Keratinocyte (primary cell): ENCODE data around the gene VAV2. TPM values are rescaled to one million over a fixed set of nuclear protein-coding genes. Genes with fewer than 3 reads are reported as not detected.

Source experiments
- DNase-seq: peaks from one replicate; pipeline ENCODE4 v3.0.0-alpha.2; 2011; ENCODE audit warnings: low read depth, missing footprints, low spot score
- FAIRE-seq: peaks from 2 replicates; lab custom pipeline; 2011; peaks lifted over from hg19 to GRCh38; lab: Jason Lieb, UNC
- H2AFZ ChIP-seq: 2 replicates; pipeline ENCODE4 v1.6.0; 2012; ENCODE audit warnings: low read length, control low read depth, inconsistent platforms; ENCODE audit not compliant: control insufficient read depth
- H3K27ac ChIP-seq: 2 replicates; pipeline ENCODE4 v1.5.1; 2011; ENCODE audit warnings: low read length; ENCODE audit not compliant: control insufficient read depth, insufficient read depth
- H3K27me3 ChIP-seq: 3 replicates; pipeline ENCODE4 v1.6.0; 2011; ENCODE audit warnings: low read length; ENCODE audit not compliant: control insufficient read depth, insufficient read depth; ENCODE audit errors: extremely low read depth
- H3K36me3 ChIP-seq, 2 experiments: 2 replicates in 1 of 2; 3 replicates in 1 of 2; pipeline ENCODE4 v1.5.1; 2011; ENCODE audit warnings: low read length in 2 of 2, mild to moderate bottlenecking in 1 of 2; ENCODE audit not compliant: control insufficient read depth in 2 of 2, insufficient read depth in 2 of 2; ENCODE audit errors: extremely low read depth in 1 of 2
- H3K4me1 ChIP-seq: 3 replicates; pipeline ENCODE4 v1.5.1; 2011; ENCODE audit warnings: low read length; ENCODE audit not compliant: control insufficient read depth, insufficient read depth; ENCODE audit errors: extremely low read depth
- H3K4me2 ChIP-seq: 3 replicates; pipeline ENCODE4 v1.6.0; 2011; ENCODE audit warnings: low read depth, low read length; ENCODE audit not compliant: control insufficient read depth, insufficient read depth; ENCODE audit errors: extremely low read depth
- H3K4me3 ChIP-seq, 3 experiments: fragments of 200-600 bp in 1 of 3; sonication (generic) in 1 of 3; 2 replicates in 2 of 3; 3 replicates in 1 of 3; pipeline ENCODE4 v1.5.1; 2011 to 2016; ENCODE audit warnings: low read length in 3 of 3, mild to moderate bottlenecking in 3 of 3, control low read depth in 2 of 3, inconsistent platforms in 1 of 3, low read depth in 1 of 3, mixed read lengths in 1 of 3, mixed run types in 1 of 3, moderate library complexity in 1 of 3; ENCODE audit not compliant: control insufficient read depth in 2 of 3, insufficient read depth in 2 of 3; ENCODE audit errors: extremely low read depth in 1 of 3
- H3K79me2 ChIP-seq: 2 replicates; pipeline ENCODE4 v1.6.0; 2012; ENCODE audit warnings: low read length; ENCODE audit not compliant: control insufficient read depth, insufficient read depth
- H3K9ac ChIP-seq: 3 replicates; pipeline ENCODE4 v1.6.0; 2011; ENCODE audit warnings: low read length; ENCODE audit not compliant: control insufficient read depth, insufficient read depth; ENCODE audit errors: extremely low read depth
- H3K9me1 ChIP-seq: 3 replicates; pipeline ENCODE4 v1.6.0; 2011; ENCODE audit warnings: low read length; ENCODE audit not compliant: control insufficient read depth, insufficient read depth; ENCODE audit errors: extremely low read depth
- H3K9me3 ChIP-seq: 2 replicates; pipeline ENCODE4 v1.5.1; 2012; ENCODE audit warnings: low read depth, low read length; ENCODE audit not compliant: control insufficient read depth
- H4K20me1 ChIP-seq: 3 replicates; pipeline ENCODE4 v1.6.0; 2011; ENCODE audit warnings: low read length; ENCODE audit not compliant: control insufficient read depth, insufficient read depth; ENCODE audit errors: extremely low read depth
- EZH2 ChIP-seq: IDR thresholded peaks from one replicate; pipeline ENCODE4 v1.6.1; 2012; ENCODE audit warnings: inconsistent platforms, mild to moderate bottlenecking, low read length, moderate library complexity
- dilution Hi-C: fragments of 300-500 bp; cut with MboI; formaldehyde crosslinking; loops from one replicate; pipeline ENCODE4 v1.7.0; 2020; ENCODE audit warnings: low sequenced_read_pairs; ENCODE audit not compliant: extremely low pct_ligation_motif_present
- polyA plus RNA-seq, 5 experiments: library from polyadenylated mRNA; depleted of rRNA in 3 of 5; stranded (reverse) in 3 of 5; stranded (forward) in 1 of 5; unstranded in 1 of 5; fragments of >200 nt; gene quantifications; 1 replicate in 1 of 5; 2 replicates in 3 of 5; 3 replicates in 1 of 5; pipeline versions ENCODE4 v1.2.1 to v1.2.3, GENCODE V29; 2011 to 2012; ENCODE audit warnings: missing spikeins in 2 of 5, low read depth in 1 of 5, low replicate concordance in 1 of 5
- TF ChIP-seq, protein P1 (sequence below), 3 experiments: IDR thresholded peaks in 1 of 3; conservative IDR thresholded peaks in 1 of 3; optimal IDR thresholded peaks in 1 of 3; 2 replicates in 2 of 3; 3 replicates in 1 of 3; pipeline versions ENCODE3 to v1.5.1; 2011; ENCODE audit warnings: low read length in 3 of 3, mild to moderate bottlenecking in 3 of 3, moderate library complexity in 2 of 3, control low read depth in 1 of 3, inconsistent platforms in 1 of 3; ENCODE audit not compliant: insufficient read depth in 2 of 3; ENCODE audit errors: extremely low read depth in 1 of 3

VAV2 gene
- polyA plus RNA-seq, 1 donor (not counting 4 experiments of a cell fraction or from before 2014, with no cell fraction given), result 16.4 TPM

DNA sequence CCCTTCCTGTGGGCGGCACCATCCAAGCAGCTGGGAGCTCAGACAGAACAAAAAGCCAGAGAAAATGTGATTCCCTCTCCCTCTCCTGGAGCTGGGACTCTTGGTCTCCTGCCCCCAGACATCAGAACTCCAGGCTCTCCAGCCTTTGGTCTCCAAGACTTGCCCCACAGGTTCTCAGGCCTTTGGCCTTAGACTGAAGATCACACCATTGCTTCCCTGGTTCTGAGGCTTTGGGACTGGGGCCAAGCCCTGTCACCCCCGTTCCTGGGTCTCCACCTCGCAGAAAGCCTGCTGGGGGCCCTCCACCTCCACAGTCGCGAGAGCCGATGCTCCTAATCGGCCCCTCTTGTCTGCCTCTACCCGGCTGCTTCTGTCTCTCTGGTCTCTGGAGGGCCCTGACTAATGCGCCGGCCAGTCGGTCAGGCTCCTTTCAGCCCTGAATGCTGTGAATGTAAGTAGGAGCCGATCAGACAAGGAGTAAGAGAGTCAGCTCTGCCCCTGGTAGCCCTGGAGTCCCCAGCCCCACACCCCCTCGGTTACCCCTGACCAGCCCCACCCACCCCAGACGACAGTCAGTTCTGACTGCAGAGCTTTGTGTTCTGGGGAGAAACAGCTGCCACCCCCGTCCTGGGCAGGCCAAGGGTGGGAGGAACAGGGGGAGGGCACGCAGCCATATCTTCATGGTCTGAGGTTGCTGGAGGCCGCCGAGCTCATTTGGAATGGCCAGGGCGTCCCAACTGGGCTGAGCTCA lies 57.5 kb downstream of the VAV2 start:
- no peak overlapping the region for H3K27ac ChIP-seq
- H3K9me1 ChIP-seq, result no peaks in the 10 kb centered on the region
- H3K4me1 ChIP-seq, result no peaks in the 10 kb centered on the region
- peaks cover 13 to 14% of the 10 kb centered on the region in 2 experiments for H3K36me3 ChIP-seq
- no peak overlapping the region for H3K4me3 ChIP-seq
- peaks cover 15% of the 10 kb centered on the region for H4K20me1 ChIP-seq
- H3K9ac ChIP-seq, result no peak overlapping the region
- H3K27me3 ChIP-seq, result no peaks in the 10 kb centered on the region
- no peak overlapping the region for H2AFZ ChIP-seq
- no peak for FAIRE-seq
- dilution Hi-C loops, result no loop called here
- TF ChIP-seq, protein P1, sequence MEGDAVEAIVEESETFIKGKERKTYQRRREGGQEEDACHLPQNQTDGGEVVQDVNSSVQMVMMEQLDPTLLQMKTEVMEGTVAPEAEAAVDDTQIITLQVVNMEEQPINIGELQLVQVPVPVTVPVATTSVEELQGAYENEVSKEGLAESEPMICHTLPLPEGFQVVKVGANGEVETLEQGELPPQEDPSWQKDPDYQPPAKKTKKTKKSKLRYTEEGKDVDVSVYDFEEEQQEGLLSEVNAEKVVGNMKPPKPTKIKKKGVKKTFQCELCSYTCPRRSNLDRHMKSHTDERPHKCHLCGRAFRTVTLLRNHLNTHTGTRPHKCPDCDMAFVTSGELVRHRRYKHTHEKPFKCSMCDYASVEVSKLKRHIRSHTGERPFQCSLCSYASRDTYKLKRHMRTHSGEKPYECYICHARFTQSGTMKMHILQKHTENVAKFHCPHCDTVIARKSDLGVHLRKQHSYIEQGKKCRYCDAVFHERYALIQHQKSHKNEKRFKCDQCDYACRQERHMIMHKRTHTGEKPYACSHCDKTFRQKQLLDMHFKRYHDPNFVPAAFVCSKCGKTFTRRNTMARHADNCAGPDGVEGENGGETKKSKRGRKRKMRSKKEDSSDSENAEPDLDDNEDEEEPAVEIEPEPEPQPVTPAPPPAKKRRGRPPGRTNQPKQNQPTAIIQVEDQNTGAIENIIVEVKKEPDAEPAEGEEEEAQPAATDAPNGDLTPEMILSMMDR (optimal IDR thresholded peaks at IDR 0.05 in 1 of 3, IDR thresholded peaks at IDR 0.05 in 1 of 3, conservative IDR thresholded peaks at IDR 0.05 in 1 of 3; ENCODE audit: extremely low read depth in 1 of 3, insufficient read depth in 2 of 3, low read length in 3 of 3), result no peak
- TF ChIP-seq EZH2, result no peak
- peaks cover 61% of the 10 kb centered on the region for H3K79me2 ChIP-seq
- no peak for DNase-seq
- no peaks in the 10 kb centered on the region for H3K9me3 ChIP-seq
- H3K4me2 ChIP-seq, result no peak overlapping the region

DNA sequence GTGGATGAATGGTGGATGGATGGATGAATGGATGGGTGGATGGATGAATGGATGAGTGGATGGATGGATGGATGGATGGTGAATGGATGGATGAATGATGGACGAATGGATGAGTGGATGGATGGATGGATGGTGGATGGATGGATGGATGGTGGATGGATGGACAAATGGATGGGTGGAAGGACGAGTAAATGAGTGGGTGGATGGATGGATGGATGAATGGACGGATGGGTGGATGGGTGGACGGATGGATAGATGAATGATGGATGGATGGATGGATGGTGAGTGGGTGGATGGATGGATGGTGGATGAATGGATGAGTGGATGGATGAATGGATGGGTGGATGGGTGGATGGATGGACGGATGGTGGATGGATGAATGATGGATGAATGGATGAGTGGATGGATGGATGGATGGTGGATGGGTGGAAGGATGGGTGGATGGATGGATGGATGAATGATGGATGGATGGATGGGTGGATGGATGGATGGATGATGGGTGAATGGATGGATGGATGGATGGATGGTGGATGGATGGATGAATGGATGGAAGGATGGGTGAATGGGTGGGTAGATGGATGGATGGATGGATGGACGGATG lies 58.6 kb downstream of the VAV2 start:
- dilution Hi-C loops, result no loop called here
- H3K79me2 ChIP-seq, result peaks cover 64% of the 10 kb centered on the region
- TF ChIP-seq, protein P1 (optimal IDR thresholded peaks at IDR 0.05 in 1 of 3, IDR thresholded peaks at IDR 0.05 in 1 of 3, conservative IDR thresholded peaks at IDR 0.05 in 1 of 3; ENCODE audit: extremely low read depth in 1 of 3, insufficient read depth in 2 of 3, low read length in 3 of 3), result no peak
- TF ChIP-seq EZH2, result no peak
- H4K20me1 ChIP-seq, result peaks cover 19% of the 10 kb centered on the region
- no peak for DNase-seq
- FAIRE-seq, result no peak
- H3K9me3 ChIP-seq, result no peaks in the 10 kb centered on the region
- no peak overlapping the region for H3K9ac ChIP-seq
- H3K36me3 ChIP-seq, result peaks cover 7 to 12% of the 10 kb centered on the region in 2 experiments
- no peak overlapping the region for H2AFZ ChIP-seq
- no peaks in the 10 kb centered on the region for H3K4me1 ChIP-seq
- H3K4me2 ChIP-seq, result no peak overlapping the region
- H3K4me3 ChIP-seq, result no peak overlapping the region
- H3K27me3 ChIP-seq, result no peaks in the 10 kb centered on the region
- no peak overlapping the region for H3K27ac ChIP-seq
- H3K9me1 ChIP-seq, result no peaks in the 10 kb centered on the region
